Stomach (tissue), 9 donors: Measurements from ENCODE around the gene ITGA5. TPM values are rescaled to one million over a fixed set of nuclear protein-coding genes. Genes with fewer than 3 reads are reported as not detected.

Experiments used
- DNase-seq, 2 donors: peaks; one replicate each; pipeline versions ENCODE4 v3.0.0 to v3.0.0-alpha.2; 2013 to 2019
- H3K27ac ChIP-seq, 5 donors: fragments of 200-600 bp in 4 of 5; sonication (generic) in 4 of 5; one replicate each; pipeline ENCODE4 v1.5.1; 2013 to 2019; ENCODE audit warnings: mild to moderate bottlenecking in 1 of 5, moderate library complexity in 1 of 5
- H3K27me3 ChIP-seq, 3 donors: fragments of 200-600 bp; sonication (generic); one replicate each; pipeline ENCODE4 v1.5.1; 2017 to 2019; ENCODE audit warnings: mixed run types in 1 of 3
- H3K36me3 ChIP-seq, 4 donors: fragments of 200-600 bp; sonication (generic); 1 replicate in 3 of 4; 2 replicates in 1 of 4; pipeline ENCODE4 v1.5.1; 2016 to 2019
- H3K4me1 ChIP-seq, 4 donors: fragments of 200-600 bp; sonication (generic); one replicate each; pipeline ENCODE4 v1.5.1; 2016 to 2019
- H3K4me3 ChIP-seq, 4 donors: fragments of 200-600 bp; sonication (generic) in 3 of 4; one replicate each; pipeline ENCODE4 v1.5.1; 2016 to 2019; ENCODE audit warnings: mild to moderate bottlenecking in 1 of 4
- H3K9me3 ChIP-seq, 4 donors: fragments of 200-600 bp; sonication (generic); one replicate each; pipeline ENCODE4 v1.5.1; 2016 to 2019
- EP300 ChIP-seq: sonication (generic); formaldehyde crosslinking; IDR thresholded peaks from one replicate; pipeline ENCODE4 v1.6.1; 2017; ENCODE audit warnings: antibody characterized with exemption
- POLR2A ChIP-seq, 4 donors: fragments of 450-650 bp; IDR thresholded peaks; one replicate each; pipeline ENCODE4 v1.6.1; 2016; ENCODE audit warnings: antibody characterized with exemption in 4 of 4, control low read depth in 2 of 4, mild to moderate bottlenecking in 1 of 4, moderate library complexity in 1 of 4
- POLR2AphosphoS5 ChIP-seq, 3 donors: sonication (generic); formaldehyde crosslinking; IDR thresholded peaks; one replicate each; pipeline ENCODE4 v1.6.1; 2016; ENCODE audit warnings: antibody characterized with exemption in 3 of 3
- WGBS, 5 donors: extraction: QIAGEN DNeasy Blood & Tissue Kit in 3 of 5; methylation state at CpG; one replicate each; pipeline versions ENCODE4 v1.1.5 to v1.1.7; 2013 to 2018; 5-methylcytosine and 5-hydroxymethylcytosine counted together
- intact Hi-C: fragments of 100-400 bp; cut with DNase I; formaldehyde crosslinking; loops from one replicate; pipeline ENCODE4 v1.15.1; 2023; ENCODE audit warnings: low total_unique reads
- polyA plus RNA-seq, 3 donors: library from polyadenylated mRNA; stranded (reverse); fragments of 200-250 nt; gene quantifications; one replicate each; pipeline ENCODE4 v1.2.3, GENCODE V29; 2013
- total RNA-seq, 5 donors: library from RNA; depleted of rRNA; stranded (reverse); fragments of >200 nt; gene quantifications; one replicate each; pipeline versions ENCODE4 v1.1.0 to v1.2.3, GENCODE V29; 2014 to 2016
- TF ChIP-seq, protein P1 (sequence below), 7 experiments: fragments of 450-650 bp in 4 of 7; fragments of 200-600 bp in 3 of 7; sonication (generic) in 3 of 7; IDR thresholded peaks; one replicate each; pipeline ENCODE4 v1.5.1; 2016 to 2019; ENCODE audit warnings: antibody characterized with exemption in 7 of 7, control low read depth in 2 of 7, mild to moderate bottlenecking in 1 of 7
- donor health status: healthy with polysubstance abuse.
- donor health status: Bipolar disorder and iron deficiency.
- donor health status: healthy.

ITGA5 gene
- total and polyA plus RNA-seq, 8 donors: 29.3 to 182 (median 85.0) TPM

DNA sequence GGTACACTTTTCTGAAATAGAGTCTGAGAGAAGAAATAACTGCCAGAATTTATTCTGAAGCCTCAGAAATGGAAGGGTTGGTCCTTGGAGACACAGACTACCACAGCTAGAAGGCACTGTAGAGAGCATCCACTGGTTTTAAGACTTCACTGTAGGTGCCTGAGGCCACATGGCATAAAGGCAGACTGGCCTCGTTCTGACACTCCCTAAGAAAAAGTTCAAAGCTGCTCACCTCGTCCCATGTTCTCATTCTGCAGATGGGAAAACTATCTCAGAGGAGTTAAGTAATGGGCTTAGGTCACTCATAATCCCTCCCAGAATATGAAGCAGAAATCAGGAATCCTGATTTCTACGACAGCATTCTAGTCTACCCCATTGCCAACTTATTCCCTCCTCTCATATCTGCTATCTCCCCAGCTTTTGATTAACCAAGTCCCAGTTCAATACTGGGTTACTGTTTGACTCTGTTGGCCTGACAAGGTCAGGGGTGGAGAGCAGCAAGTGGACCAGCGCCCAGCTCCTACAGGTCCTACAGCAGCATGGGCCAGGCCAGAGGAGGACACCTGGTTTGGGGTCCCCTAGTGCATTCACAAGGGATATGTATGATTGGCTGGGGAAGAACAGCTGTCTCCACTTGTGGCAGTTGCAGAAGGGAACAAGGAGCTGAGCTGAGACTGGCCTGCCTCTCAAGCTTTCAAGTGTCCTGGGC, 3.7 kb downstream of the ITGA5 start:
- WGBS, 5 donors: 24 to 49% (median 28%) methylated on average over 4 of the region's 4 CpGs
- H3K36me3 ChIP-seq: peaks cover 3 to 19% (median 12%) of the 10 kb centered on the region in 4 donors
- intact Hi-C loops: no loop called here
- DNase-seq: no peak
- peaks cover 66 to 97% (median 82%) of the 10 kb centered on the region in 4 donors for H3K4me1 ChIP-seq
- peaks cover 0 to 18% (median 11%) of the 10 kb centered on the region in 3 donors for H3K27me3 ChIP-seq
- H3K9me3 ChIP-seq: no peaks in the 10 kb centered on the region
- H3K4me3 ChIP-seq: peak overlapping the region in 3 of 4 donors; percentile 76 to 83 (median 82)
- TF ChIP-seq POLR2A (IDR thresholded peaks at IDR 0.05): no peak
- TF ChIP-seq POLR2AphosphoS5 (IDR thresholded peaks at IDR 0.05): peak in 1 of 3 donors; percentile 2
- peak overlapping the region; percentile 1 to 93 (median 80) for H3K27ac ChIP-seq

DNA sequence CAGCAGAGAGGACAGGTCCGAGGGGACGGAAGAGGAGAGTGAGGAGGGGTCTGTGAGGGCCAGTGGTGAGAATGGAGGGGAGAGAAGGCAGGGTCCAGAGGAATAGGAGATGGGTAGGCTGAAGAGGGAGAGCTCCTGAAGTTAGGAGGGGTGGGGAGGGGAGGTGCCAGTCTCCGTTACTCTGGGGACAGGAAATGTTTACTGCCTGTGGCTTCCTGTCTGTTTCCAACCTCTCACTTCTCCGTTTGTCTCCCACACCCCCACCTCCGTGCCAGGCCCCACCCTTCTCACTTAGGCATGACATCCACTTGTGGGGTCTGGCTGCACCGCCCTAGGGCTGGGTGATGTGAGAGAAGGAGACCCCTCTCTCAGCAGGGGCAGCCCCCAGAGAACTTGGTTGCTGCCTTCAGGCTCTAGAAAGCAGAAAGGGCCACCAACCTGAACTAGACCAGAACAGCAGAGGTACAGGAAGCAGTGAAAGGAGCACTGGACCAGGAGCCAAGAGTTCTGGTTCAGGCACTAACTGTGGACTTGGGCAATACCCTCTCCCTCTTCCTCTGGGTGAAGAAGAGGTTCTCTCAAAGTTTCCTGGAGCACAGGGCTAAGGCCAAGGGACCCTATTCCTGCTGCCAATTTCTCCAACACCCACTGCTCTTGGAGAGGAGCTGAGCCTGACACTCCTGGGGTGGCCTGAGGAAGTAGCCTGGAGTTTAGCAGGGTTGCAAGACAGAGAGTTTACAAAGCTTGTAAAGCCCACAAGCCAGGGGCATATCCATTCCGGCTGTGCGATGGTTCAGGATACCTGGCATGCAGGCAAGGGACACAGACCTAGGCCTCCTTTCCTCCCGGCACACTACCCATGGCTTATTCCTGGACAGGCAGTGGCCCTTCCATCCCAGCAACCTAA, 5.5 kb downstream of the ITGA5 start:
- Histone ChIP-seq H3K9me3 (no peaks in the 10 kb centered on the region), H3K4me1 (peaks cover 55 to 100% (median 67%) of the 10 kb centered on the region in 4 donors), H3K36me3 (peaks cover 17 to 37% (median 30%) of the 10 kb centered on the region in 4 donors), H3K4me3 (peak overlapping the region; percentile 4 to 82 (median 50)), H3K27ac (peak overlapping the region; percentile 39 to 93 (median 71)), H3K27me3 (peaks cover 0 to 8% (median 6%) of the 10 kb centered on the region in 3 donors)
- peak; percentile 37 to 66 for DNase-seq
- WGBS, 5 donors: 54 to 62% (median 57%) methylated on average over 8 to 9 of the region's 9 CpGs
- no peak for TF ChIP-seq POLR2A (IDR thresholded peaks at IDR 0.05)
- no peak for TF ChIP-seq EP300
- TF ChIP-seq, protein P1, sequence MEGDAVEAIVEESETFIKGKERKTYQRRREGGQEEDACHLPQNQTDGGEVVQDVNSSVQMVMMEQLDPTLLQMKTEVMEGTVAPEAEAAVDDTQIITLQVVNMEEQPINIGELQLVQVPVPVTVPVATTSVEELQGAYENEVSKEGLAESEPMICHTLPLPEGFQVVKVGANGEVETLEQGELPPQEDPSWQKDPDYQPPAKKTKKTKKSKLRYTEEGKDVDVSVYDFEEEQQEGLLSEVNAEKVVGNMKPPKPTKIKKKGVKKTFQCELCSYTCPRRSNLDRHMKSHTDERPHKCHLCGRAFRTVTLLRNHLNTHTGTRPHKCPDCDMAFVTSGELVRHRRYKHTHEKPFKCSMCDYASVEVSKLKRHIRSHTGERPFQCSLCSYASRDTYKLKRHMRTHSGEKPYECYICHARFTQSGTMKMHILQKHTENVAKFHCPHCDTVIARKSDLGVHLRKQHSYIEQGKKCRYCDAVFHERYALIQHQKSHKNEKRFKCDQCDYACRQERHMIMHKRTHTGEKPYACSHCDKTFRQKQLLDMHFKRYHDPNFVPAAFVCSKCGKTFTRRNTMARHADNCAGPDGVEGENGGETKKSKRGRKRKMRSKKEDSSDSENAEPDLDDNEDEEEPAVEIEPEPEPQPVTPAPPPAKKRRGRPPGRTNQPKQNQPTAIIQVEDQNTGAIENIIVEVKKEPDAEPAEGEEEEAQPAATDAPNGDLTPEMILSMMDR (IDR thresholded peaks at IDR 0.05): no peak
- no peak for TF ChIP-seq POLR2AphosphoS5 (IDR thresholded peaks at IDR 0.05)
- intact Hi-C loops: no loop called here

DNA sequence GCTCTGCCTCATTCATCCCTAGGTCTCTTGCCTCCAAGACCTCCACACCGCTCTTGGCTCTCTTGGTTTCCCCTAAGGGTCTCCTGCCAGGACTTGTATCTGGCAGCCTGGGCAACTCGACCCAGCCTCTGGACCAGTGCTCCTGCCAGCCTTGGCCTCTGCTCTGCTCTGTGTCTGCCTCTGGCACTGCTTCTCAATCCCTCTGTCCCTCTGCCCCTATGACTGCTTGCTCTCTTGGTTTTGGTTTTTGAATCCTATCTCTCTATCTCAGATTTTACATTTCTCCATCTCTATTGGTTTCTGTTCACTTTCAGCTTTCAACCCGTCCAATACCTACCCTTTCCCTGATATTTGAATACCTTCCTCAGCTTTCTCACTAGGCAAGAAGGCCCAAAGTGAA, 6.3 kb downstream of the ITGA5 start:
- intact Hi-C loops: no loop called here
- Histone ChIP-seq H3K4me3 (peak overlapping the region in 3 of 4 donors; percentile 23 to 82 (median 76)), H3K36me3 (peaks cover 24 to 44% (median 37%) of the 10 kb centered on the region in 4 donors), H3K4me1 (peaks cover 55 to 94% (median 64%) of the 10 kb centered on the region in 4 donors), H3K9me3 (no peaks in the 10 kb centered on the region), H3K27me3 (peaks cover 0 to under 1% (median 0%) of the 10 kb centered on the region in 3 donors), H3K27ac (peak overlapping the region; percentile 14 to 93 (median 71))
- TF ChIP-seq EP300: no peak
- no peak for DNase-seq
- 63 to 83% (median 75%) methylated on average over 3 of the region's 3 CpGs for WGBS, 5 donors

DNA sequence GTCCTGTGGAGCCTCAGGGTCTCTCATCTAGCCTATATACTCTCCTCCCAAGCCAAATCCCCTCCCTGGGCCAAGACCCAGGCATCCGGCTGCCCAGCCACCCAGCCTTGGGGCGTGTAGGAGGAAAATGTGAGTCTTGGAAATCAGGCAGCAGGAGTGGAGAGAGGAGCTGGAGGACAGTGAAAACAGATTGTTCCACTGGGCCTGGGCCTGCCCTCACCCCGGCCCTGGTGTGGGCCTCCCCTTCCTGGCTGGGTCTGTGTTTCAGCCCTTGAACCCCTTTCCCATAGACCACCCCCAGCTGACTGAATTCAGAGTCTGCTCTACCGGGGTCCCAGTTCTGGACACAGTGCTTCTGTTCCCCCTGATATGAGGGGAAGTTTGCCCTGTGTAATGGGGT, 6.7 kb downstream of the ITGA5 start:
- TF ChIP-seq, protein P1 (IDR thresholded peaks at IDR 0.05): no peak
- no peak for TF ChIP-seq POLR2AphosphoS5 (IDR thresholded peaks at IDR 0.05)
- TF ChIP-seq POLR2A (IDR thresholded peaks at IDR 0.05): no peak
- no peak for TF ChIP-seq EP300
- no peak for DNase-seq
- peak overlapping the region; percentile 14 to 93 (median 71) for H3K27ac ChIP-seq
- intact Hi-C loops: no loop called here
- peaks cover 28 to 49% (median 42%) of the 10 kb centered on the region in 4 donors for H3K36me3 ChIP-seq
- WGBS, 5 donors: 69 to 92% (median 74%) methylated on average over 4 of the region's 4 CpGs
- H3K9me3 ChIP-seq: no peaks in the 10 kb centered on the region
- H3K27me3 ChIP-seq: no peaks in the 10 kb centered on the region
- peak overlapping the region in 2 of 4 donors; percentile 76 to 82 for H3K4me3 ChIP-seq
- H3K4me1 ChIP-seq: peaks cover 52 to 94% (median 59%) of the 10 kb centered on the region in 4 donors
